Upper lobe of left lung (tissue), 6 donors: Measurements from ENCODE around the gene WNT11. TPM values are rescaled to one million over a fixed set of nuclear protein-coding genes. Genes with fewer than 3 reads are reported as not detected.
"Not testable (repeated sequence)": the region's sequence is repeated elsewhere in the genome, so short reads cannot be mapped to it uniquely, and the experiment has no call there.

Experiments used
- ATAC-seq, 2 donors: fragments of 200-7000 bp; cut with Tn5 transposase; one replicate each; pipeline ENCODE4 v1.9.1; 2022; ENCODE audit warnings: mild to moderate bottlenecking in 2 of 2, moderate library complexity in 2 of 2; ENCODE audit not compliant: low FRiP score in 2 of 2
- DNase-seq, 2 donors: peaks; one replicate each; pipeline ENCODE4 v3.0.0-alpha.2; 2019 to 2020
- H3K27ac ChIP-seq, 4 donors: fragments of 200-600 bp; sonication (generic); one replicate each; pipeline ENCODE4 v1.5.1; 2016 to 2019
- H3K27me3 ChIP-seq, 4 donors: fragments of 200-600 bp; sonication (generic); one replicate each; pipeline ENCODE4 v1.5.1; 2017 to 2019
- H3K36me3 ChIP-seq, 4 donors: fragments of 200-600 bp; sonication (generic); one replicate each; pipeline ENCODE4 v1.5.1; 2016 to 2019
- H3K4me1 ChIP-seq, 4 donors: fragments of 200-600 bp; sonication (generic); one replicate each; pipeline ENCODE4 v1.5.1; 2018 to 2019
- H3K4me3 ChIP-seq, 4 donors: fragments of 200-600 bp; sonication (generic); one replicate each; pipeline ENCODE4 v1.5.1; 2017 to 2019; ENCODE audit warnings: mild to moderate bottlenecking in 2 of 4, moderate library complexity in 1 of 4
- H3K9me3 ChIP-seq, 4 donors: fragments of 200-600 bp; sonication (generic); one replicate each; pipeline ENCODE4 v1.5.1; 2018 to 2019
- CTCF ChIP-seq, 6 experiments: fragments of 450-650 bp in 4 of 6; fragments of 200-600 bp in 2 of 6; sonication (generic) in 2 of 6; IDR thresholded peaks; one replicate each; pipeline ENCODE4 v1.5.1; 2016 to 2019; ENCODE audit warnings: antibody characterized with exemption in 6 of 6
- EP300 ChIP-seq, 4 donors: sonication (generic); formaldehyde crosslinking; IDR thresholded peaks; one replicate each; pipeline ENCODE4 v1.5.1; 2017; ENCODE audit warnings: antibody characterized with exemption in 4 of 4, control low read depth in 2 of 4
- POLR2A ChIP-seq, 4 donors: fragments of 450-650 bp; IDR thresholded peaks; one replicate each; pipeline ENCODE4 v1.5.1; 2016 to 2017; ENCODE audit warnings: antibody characterized with exemption in 4 of 4, mild to moderate bottlenecking in 2 of 4
- POLR2AphosphoS5 ChIP-seq, 2 donors: sonication (generic); formaldehyde crosslinking; IDR thresholded peaks; one replicate each; pipeline ENCODE4 v1.5.1; 2017; ENCODE audit warnings: antibody characterized with exemption in 2 of 2
- WGBS, 2 donors: methylation state at CpG; one replicate each; pipeline ENCODE4 v1.1.5; 2017 to 2018; 5-methylcytosine and 5-hydroxymethylcytosine counted together
- total RNA-seq, 6 donors: library from RNA; depleted of rRNA in 4 of 6; stranded (reverse); fragments of >200 nt in 4 of 6; gene quantifications; one replicate each; pipeline versions ENCODE4 v1.1.0 to v1.2.1, GENCODE V29; 2016 to 2021
- donor health status: DM: no; HTN: no; CAD: no; lungs with moderate emphysema.
- donor health status: DM: no; HTN: yes; CAD: no; lungs with severe emphysema.

Gene WNT11
- total RNA-seq, 6 donors from 2014 or later = 1.7 to 12.9 (median 4.1) TPM

- ATAC-seq = no peak
Observed at GRCh38 chr11:76201672-76202412, 4.5 kb downstream of the WNT11 start.

GRCh38 chr11:76201056-76201455 lies 5.2 kb downstream of the WNT11 start:
- H3K27me3 ChIP-seq = peaks cover 0 to 11% (median 4%) of the 10 kb centered on the region in 4 donors
- DNase-seq (no peak), ATAC-seq (no peak)
- WGBS, 2 donors = 89 to 93% methylated on average over 6 to 10 of the region's 10 CpGs
- no peak overlapping the region for H3K4me3 ChIP-seq
- H3K36me3 ChIP-seq = no peaks in the 10 kb centered on the region
- TF ChIP-seq POLR2AphosphoS5 (IDR thresholded peaks at IDR 0.05) (no peak), POLR2A (IDR thresholded peaks at IDR 0.05) (no peak), EP300 (IDR thresholded peaks at IDR 0.05) (no peak), CTCF (IDR thresholded peaks at IDR 0.05) (no peak)
- no peak overlapping the region for H3K27ac ChIP-seq
- no peaks in the 10 kb centered on the region for H3K9me3 ChIP-seq
- H3K4me1 ChIP-seq = peaks cover 4 to 8% (median 6%) of the 10 kb centered on the region in 4 donors

More at GRCh38 chr11:76201672-76202412, 4.5 kb downstream of the WNT11 start:
- Histone ChIP-seq H3K36me3 (no peaks in the 10 kb centered on the region), H3K27me3 (peaks cover 0 to 17% (median 9%) of the 10 kb centered on the region in 4 donors), H3K27ac (no peak overlapping the region), H3K4me1 (peaks cover 12 to 16% (median 14%) of the 10 kb centered on the region in 4 donors), H3K4me3 (no peak overlapping the region), H3K9me3 (no peaks in the 10 kb centered on the region)
- WGBS, 2 donors = 78 to 88% methylated on average over 7 to 11 of the region's 11 CpGs
- no peak for DNase-seq
- TF ChIP-seq CTCF (IDR thresholded peaks at IDR 0.05) (no peak), POLR2AphosphoS5 (IDR thresholded peaks at IDR 0.05) (no peak), POLR2A (IDR thresholded peaks at IDR 0.05) (no peak), EP300 (IDR thresholded peaks at IDR 0.05) (no peak)

DNA sequence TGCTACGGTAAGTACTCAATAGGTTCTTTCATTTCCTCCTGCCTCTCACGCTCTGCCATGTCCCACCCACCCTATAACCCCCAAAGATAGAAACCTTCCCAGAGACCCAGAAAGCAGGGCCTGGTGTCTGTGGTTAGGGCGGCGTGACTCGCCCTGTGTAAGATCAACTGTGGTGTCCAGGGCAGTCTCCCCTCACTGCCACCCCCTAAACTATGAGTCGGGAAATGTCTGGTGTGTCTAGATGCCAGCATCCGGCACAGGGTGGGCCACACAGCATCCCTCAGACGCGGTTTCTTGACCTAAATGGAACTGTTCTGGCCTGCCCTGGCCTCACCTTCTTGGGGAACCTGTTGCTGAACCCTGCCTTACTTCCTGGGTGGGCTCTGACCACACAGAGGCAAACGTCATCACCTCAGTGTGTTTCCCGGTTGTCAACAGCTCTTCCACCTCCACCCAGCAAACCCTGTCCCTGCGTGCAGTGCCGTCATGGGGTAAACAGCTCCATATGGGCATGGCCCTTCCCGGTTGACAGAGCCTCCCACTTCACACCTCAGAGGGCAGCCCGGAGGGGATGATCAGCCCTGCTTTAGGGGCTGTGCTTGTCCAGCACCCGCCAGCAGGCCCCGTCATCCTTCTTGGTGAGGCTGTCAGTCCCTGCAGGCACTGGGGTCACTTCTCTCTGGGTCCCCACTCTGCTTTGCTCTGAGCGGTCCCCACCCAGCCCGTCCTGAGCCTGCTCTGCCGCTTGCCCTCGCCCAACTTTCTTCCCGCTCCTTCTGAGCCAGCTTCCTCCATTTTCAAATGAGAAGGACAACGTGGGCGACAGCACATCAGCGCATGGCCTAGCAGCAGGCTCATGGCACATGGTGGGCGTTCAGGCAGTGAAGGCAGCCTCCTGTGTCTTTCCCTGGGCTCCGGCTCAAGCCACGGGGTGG lies 6.0 kb downstream of the WNT11 start:
- no peak for ATAC-seq
- H3K36me3 ChIP-seq = no peaks in the 10 kb centered on the region
- peaks cover 0 to under 1% (median 0%) of the 10 kb centered on the region in 4 donors for H3K4me1 ChIP-seq
- H3K27ac ChIP-seq = no peak overlapping the region
- H3K27me3 ChIP-seq = peaks cover 0 to 3% (median under 1%) of the 10 kb centered on the region in 4 donors
- no peaks in the 10 kb centered on the region for H3K9me3 ChIP-seq
- no peak overlapping the region for H3K4me3 ChIP-seq
- DNase-seq = no peak
- WGBS, 2 donors = 81 to 88% methylated on average over 20 to 28 of the region's 28 CpGs
- TF ChIP-seq POLR2A (IDR thresholded peaks at IDR 0.05) = no peak
- no peak for TF ChIP-seq POLR2AphosphoS5 (IDR thresholded peaks at IDR 0.05)
- no peak for TF ChIP-seq CTCF (IDR thresholded peaks at IDR 0.05)
- TF ChIP-seq EP300 (IDR thresholded peaks at IDR 0.05) = no peak

GRCh38 chr11:76198691-76199090 lies 7.6 kb downstream of the WNT11 start:
- not testable (repeated sequence) for H3K4me1 ChIP-seq, H3K4me3 ChIP-seq, DNase-seq, H3K27me3 ChIP-seq, H3K36me3 ChIP-seq, ATAC-seq, H3K27ac ChIP-seq, H3K9me3 ChIP-seq
- 90 to 96% methylated on average over 5 to 6 of the region's 6 CpGs for WGBS, 2 donors

DNA sequence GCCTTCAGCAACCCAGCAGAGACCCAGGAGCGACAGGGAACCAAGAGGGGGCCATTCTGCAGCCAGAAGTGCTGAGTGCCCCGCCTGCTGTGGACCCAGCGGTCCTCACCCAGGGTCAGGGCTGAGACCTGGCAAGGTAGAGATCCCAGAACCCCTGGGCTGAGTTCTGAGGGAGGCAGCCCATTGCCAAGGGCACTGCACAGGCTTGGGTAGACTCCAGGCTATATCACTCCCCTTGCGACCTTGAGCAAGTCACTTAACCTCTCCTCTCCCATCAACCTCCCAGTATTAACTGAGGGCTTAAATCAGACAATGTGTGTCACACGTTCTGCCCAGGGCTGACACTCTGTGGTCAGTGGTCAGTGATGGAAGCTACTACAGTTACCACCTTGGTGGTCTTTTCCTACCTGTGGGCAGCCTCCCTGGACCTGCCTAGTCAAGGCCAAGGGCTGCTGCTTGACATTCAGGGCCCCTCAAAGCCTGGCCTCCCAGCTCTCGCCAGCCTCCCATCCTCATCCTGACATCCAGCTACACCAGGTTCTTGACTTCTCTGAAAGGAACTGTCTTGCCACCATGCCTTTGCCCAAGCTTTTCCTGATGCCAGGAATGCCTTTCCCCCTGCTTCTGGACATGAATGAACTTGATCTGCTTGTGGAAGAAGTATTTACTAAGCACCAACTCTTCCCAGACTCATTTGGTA lies 8.2 kb downstream of the WNT11 start:
- Histone ChIP-seq H3K9me3 (no peaks in the 10 kb centered on the region), H3K27me3 (no peaks in the 10 kb centered on the region), H3K27ac (no peak overlapping the region), H3K36me3 (no peaks in the 10 kb centered on the region), H3K4me1 (no peaks in the 10 kb centered on the region), H3K4me3 (no peak overlapping the region)
- TF ChIP-seq POLR2A (IDR thresholded peaks at IDR 0.05) = no peak
- no peak for TF ChIP-seq CTCF (IDR thresholded peaks at IDR 0.05)
- TF ChIP-seq POLR2AphosphoS5 (IDR thresholded peaks at IDR 0.05) = no peak
- DNase-seq (no peak), ATAC-seq (no peak)
- 87 to 100% methylated on average over 1 to 6 of the region's 6 CpGs for WGBS, 2 donors
